NCI-H2081 (cell line): ENCODE measurements around the gene DMRTA2.

Experiments
- DNase-seq, 2 experiments: peaks; one replicate each; lab custom pipeline; 2025; lab: John Stamatoyannopoulos, UW

The DMRTA2 gene

GRCh38 chr1:50422946-50423669, at the start of gene DMRTA2:
TSS of gene DMRTA2 (minus strand) at chr1:50423443. CDS start at chr1:50421536, 1,907 bp downstream.
- peak; percentile 83 to 92 for DNase-seq

GRCh38 chr1:50471967-50472366, 48.7 kb upstream of the DMRTA2 start:
- DNase-seq: no peak

- no peak for DNase-seq
These were observed 39.7 kb upstream of the DMRTA2 start for GRCh38 chr1:50462964-50463363.

- DNase-seq: no peak
These were observed 35.3 kb upstream of the DMRTA2 start for GRCh38 chr1:50458507-50458906.

GRCh38 chr1:50454911-50455310, 31.7 kb upstream of the DMRTA2 start:
- no peak for DNase-seq

GRCh38 chr1:50453266-50453665, 30.0 kb upstream of the DMRTA2 start:
- DNase-seq: peak; percentile 20 to 57

GRCh38 chr1:50452700-50453099, 29.5 kb upstream of the DMRTA2 start:
- DNase-seq: no peak

GRCh38 chr1:50450861-50451653, 27.8 kb upstream of the DMRTA2 start:
- no peak for DNase-seq

- no peak for DNase-seq
These were observed 24.7 kb upstream of the DMRTA2 start for GRCh38 chr1:50447961-50448360.

GRCh38 chr1:50441183-50441582, 17.9 kb upstream of the DMRTA2 start:
- no peak for DNase-seq

GRCh38 chr1:50438945-50439344, 15.7 kb upstream of the DMRTA2 start:
- DNase-seq: no peak

GRCh38 chr1:50436489-50436888, 13.2 kb upstream of the DMRTA2 start:
- no peak for DNase-seq

- no peak for DNase-seq
These were observed 6.8 kb upstream of the DMRTA2 start for GRCh38 chr1:50430010-50430405.

GRCh38 chr1:50427818-50428779, 4.9 kb upstream of the DMRTA2 start:
- no peak for DNase-seq

GRCh38 chr1:50427086-50427817, 4.0 kb upstream of the DMRTA2 start:
- DNase-seq: no peak

GRCh38 chr1:50426702-50427085, 3.5 kb upstream of the DMRTA2 start:
- peak in 1 of 2 experiments; percentile 19 for DNase-seq

- DNase-seq: no peak
These were observed 3.0 kb upstream of the DMRTA2 start for GRCh38 chr1:50426108-50426700.

GRCh38 chr1:50425376-50426107, 2.3 kb upstream of the DMRTA2 start:
- DNase-seq: no peak

- DNase-seq: no peak
These were observed 1.7 kb upstream of the DMRTA2 start for GRCh38 chr1:50424884-50425375.
